Fibroblast of mammary gland (primary cell): ENCODE results near the gene GRIK4.

Experiments used
- DNase-seq: peaks from one replicate; pipeline ENCODE4 v3.0.0-alpha.2; 2010; ENCODE audit warnings: low read depth
- H3K4me3 ChIP-seq: 2 replicates; pipeline ENCODE4 v1.5.1; 2011; ENCODE audit warnings: low read depth, mild to moderate bottlenecking, low read length, moderate library complexity; ENCODE audit not compliant: control insufficient read depth
- TF ChIP-seq, protein P1 (sequence below): conservative IDR thresholded peaks from 2 replicates; pipeline ENCODE4 v1.5.1; 2011; ENCODE audit warnings: low read depth, low read length, inconsistent platforms; ENCODE audit not compliant: control insufficient read depth, insufficient read depth

GRIK4 gene

DNA sequence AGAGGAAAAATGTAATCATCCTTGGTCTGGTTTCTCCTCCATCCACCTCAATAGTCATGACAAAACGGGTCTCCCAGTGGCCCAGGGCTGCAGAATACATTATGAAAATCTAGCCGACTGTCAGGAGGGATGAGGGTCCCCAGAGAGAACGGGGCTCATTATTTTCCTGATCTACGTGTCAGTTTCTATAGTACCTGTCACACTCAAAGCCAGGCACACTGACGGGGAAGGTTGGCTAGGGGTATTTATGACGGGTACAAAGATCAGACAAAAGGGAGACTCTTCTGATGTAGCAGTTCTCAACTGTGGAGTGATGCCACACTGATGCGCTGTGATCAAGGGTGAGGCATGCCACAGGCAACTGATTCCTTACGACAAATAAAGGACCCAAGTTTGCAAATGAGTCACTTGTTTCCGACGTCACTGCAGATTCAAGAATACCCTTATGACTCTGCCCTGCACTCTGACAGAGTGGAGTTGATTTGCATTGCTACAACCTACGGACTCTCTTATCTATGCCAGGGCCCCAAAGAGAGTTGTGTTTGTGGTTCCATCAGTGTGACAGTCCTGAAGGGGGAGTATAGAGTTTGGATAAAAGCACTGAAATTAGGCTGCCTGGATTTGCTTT is 324.2 kb downstream of the GRIK4 start:
- no peak overlapping the region for H3K4me3 ChIP-seq
- TF ChIP-seq, protein P1, sequence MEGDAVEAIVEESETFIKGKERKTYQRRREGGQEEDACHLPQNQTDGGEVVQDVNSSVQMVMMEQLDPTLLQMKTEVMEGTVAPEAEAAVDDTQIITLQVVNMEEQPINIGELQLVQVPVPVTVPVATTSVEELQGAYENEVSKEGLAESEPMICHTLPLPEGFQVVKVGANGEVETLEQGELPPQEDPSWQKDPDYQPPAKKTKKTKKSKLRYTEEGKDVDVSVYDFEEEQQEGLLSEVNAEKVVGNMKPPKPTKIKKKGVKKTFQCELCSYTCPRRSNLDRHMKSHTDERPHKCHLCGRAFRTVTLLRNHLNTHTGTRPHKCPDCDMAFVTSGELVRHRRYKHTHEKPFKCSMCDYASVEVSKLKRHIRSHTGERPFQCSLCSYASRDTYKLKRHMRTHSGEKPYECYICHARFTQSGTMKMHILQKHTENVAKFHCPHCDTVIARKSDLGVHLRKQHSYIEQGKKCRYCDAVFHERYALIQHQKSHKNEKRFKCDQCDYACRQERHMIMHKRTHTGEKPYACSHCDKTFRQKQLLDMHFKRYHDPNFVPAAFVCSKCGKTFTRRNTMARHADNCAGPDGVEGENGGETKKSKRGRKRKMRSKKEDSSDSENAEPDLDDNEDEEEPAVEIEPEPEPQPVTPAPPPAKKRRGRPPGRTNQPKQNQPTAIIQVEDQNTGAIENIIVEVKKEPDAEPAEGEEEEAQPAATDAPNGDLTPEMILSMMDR: no peak
- peak; percentile 4 for DNase-seq

GRCh38 chr11:120837696-120838095 is 326.1 kb downstream of the GRIK4 start:
- H3K4me3 ChIP-seq: no peak overlapping the region
- DNase-seq: no peak
- TF ChIP-seq, protein P1: no peak

GRCh38 chr11:120839201-120839600 is 327.7 kb downstream of the GRIK4 start:
- TF ChIP-seq, protein P1: no peak
- no peak overlapping the region for H3K4me3 ChIP-seq
- no peak for DNase-seq

DNA sequence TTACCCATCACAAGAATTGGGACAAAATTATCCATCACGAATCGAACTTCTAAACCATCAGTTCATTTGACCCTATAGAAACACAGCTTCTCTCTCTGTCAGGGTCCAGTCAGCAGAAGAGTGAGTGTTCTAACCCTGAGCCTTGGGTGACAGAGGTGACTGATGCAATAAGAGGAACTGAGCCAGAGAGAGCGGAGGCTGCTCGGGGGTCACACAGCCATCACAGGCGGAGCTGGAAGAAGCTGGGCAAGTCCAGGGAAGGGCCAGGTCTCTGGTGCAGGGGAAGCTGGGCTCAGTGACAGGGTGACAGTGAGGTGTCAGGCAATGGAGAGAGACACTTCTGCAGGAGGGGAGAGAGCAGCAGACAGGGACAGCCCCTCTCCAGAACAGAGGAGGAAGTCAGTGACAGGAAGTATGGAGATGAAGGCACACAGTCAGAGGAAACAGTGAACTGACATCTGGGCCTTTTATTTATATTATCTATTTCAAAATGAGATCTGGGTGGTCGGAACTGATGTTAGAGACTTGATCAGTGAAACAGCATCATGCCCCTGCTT is 328.4 kb downstream of the GRIK4 start:
- DNase-seq: no peak
- no peak overlapping the region for H3K4me3 ChIP-seq
- TF ChIP-seq, protein P1: no peak

- no peak for DNase-seq
- TF ChIP-seq, protein P1: no peak
- no peak overlapping the region for H3K4me3 ChIP-seq
These were observed 329.1 kb downstream of the GRIK4 start for GRCh38 chr11:120840661-120841060.

DNA sequence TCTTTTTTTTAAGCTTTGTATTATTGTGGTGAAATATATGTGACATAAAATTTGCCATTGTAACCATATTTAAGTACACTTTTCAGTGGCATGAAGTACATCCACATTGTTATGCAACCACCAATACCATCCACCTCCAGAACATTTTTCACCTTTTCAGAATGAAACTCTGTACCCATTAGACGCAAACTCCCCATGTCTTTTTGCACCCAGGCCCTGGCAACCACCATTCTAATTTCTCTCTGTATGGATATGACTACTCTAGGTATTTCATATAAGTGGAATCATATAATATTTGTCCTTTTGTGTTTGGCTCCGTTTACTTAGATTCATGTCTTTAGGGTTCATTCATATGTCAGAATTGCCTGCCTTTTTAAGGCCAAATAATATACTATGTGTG is 329.5 kb downstream of the GRIK4 start:
- no peak for DNase-seq
- H3K4me3 ChIP-seq: no peak overlapping the region
- TF ChIP-seq, protein P1: no peak
